HG03442 (cell line): Measurements from ENCODE around the gene HK1.
"Not testable (repeated sequence)": the region's sequence is repeated elsewhere in the genome, so short reads cannot be mapped to it uniquely, and the experiment has no call there.

Experiments
- ATAC-seq: cut with Tn5 transposase; IDR thresholded peaks from one replicate; pipeline ENCODE4 v1.9.1; 2021; ENCODE audit warnings: mild to moderate bottlenecking, moderate library complexity; ENCODE audit not compliant: unreplicated experiment

The HK1 gene

GRCh38 chr10:69278446-69278963, at the start of gene HK1:
Gene HK1 (plus strand): TSS chr10:69278496.
- ATAC-seq = no peak

GRCh38 chr10:69229616-69229916, 48.7 kb upstream of the HK1 start:
- ATAC-seq = no peak

- no peak for ATAC-seq
Observed at GRCh38 chr10:69230128-69230527, 48.2 kb upstream of the HK1 start.

GRCh38 chr10:69232252-69232651, 46.0 kb upstream of the HK1 start:
- no peak for ATAC-seq

- no peak for ATAC-seq
Observed at GRCh38 chr10:69232736-69233480, 45.4 kb upstream of the HK1 start.

GRCh38 chr10:69234447-69234846, 43.8 kb upstream of the HK1 start:
- ATAC-seq = no peak

- ATAC-seq = peak; percentile 91
Observed at GRCh38 chr10:69237528-69238159, 40.7 kb upstream of the HK1 start.

- ATAC-seq = no peak
Observed at GRCh38 chr10:69239136-69239535, 39.2 kb upstream of the HK1 start.

GRCh38 chr10:69239816-69240434, 38.4 kb upstream of the HK1 start:
- no peak for ATAC-seq

GRCh38 chr10:69240455-69240854, 37.8 kb upstream of the HK1 start:
- no peak for ATAC-seq

- ATAC-seq = no peak
Observed at GRCh38 chr10:69241575-69241974, 36.7 kb upstream of the HK1 start.

GRCh38 chr10:69242040-69242851, 36.0 kb upstream of the HK1 start:
- ATAC-seq = no peak

GRCh38 chr10:69242852-69243212, 35.5 kb upstream of the HK1 start:
- ATAC-seq = no peak

- no peak for ATAC-seq
Observed at GRCh38 chr10:69243817-69244216, 34.5 kb upstream of the HK1 start.

- ATAC-seq = no peak
Observed at GRCh38 chr10:69246036-69246435, 32.3 kb upstream of the HK1 start.

- ATAC-seq = no peak
Observed at GRCh38 chr10:69246581-69247312, 31.5 kb upstream of the HK1 start.

- ATAC-seq = no peak
Observed at GRCh38 chr10:69247313-69247710, 31.0 kb upstream of the HK1 start.

- ATAC-seq = no peak
Observed at GRCh38 chr10:69248117-69248730, 30.1 kb upstream of the HK1 start.

- ATAC-seq = no peak
Observed at GRCh38 chr10:69250041-69250440, 28.3 kb upstream of the HK1 start.

- ATAC-seq = not testable (repeated sequence)
Observed at GRCh38 chr10:69251417-69251816, 26.9 kb upstream of the HK1 start.
